SIG-M5 (cell line): ENCODE data around the gene SP2.
"Not testable (repeated sequence)": the region's sequence is repeated elsewhere in the genome, so short reads cannot be mapped to it uniquely, and the experiment has no call there.

Experiments used
- DNase-seq: peaks from one replicate; lab custom pipeline; 2025; lab: John Stamatoyannopoulos, UW

Gene SP2

GRCh38 chr17:47918991-47919390 is 23.0 kb downstream of the SP2 start:
- DNase-seq: no peak

- not testable (repeated sequence) for DNase-seq
Observed at GRCh38 chr17:47919889-47920288, 23.9 kb downstream of the SP2 start.

- DNase-seq: no peak
Observed at GRCh38 chr17:47924785-47925677, 29.0 kb downstream of the SP2 start.

GRCh38 chr17:47925678-47925988 is 29.6 kb downstream of the SP2 start:
- DNase-seq: no peak

- DNase-seq: no peak
Observed at GRCh38 chr17:47927821-47928400, 31.9 kb downstream of the SP2 start.

GRCh38 chr17:47928415-47928814 is 32.4 kb downstream of the SP2 start:
- DNase-seq: no peak

- no peak for DNase-seq
Observed at GRCh38 chr17:47929218-47930000, 33.4 kb downstream of the SP2 start.

GRCh38 chr17:47931848-47932247 is 35.8 kb downstream of the SP2 start:
- no peak for DNase-seq

- DNase-seq: no peak
Observed at GRCh38 chr17:47934856-47935255, 38.8 kb downstream of the SP2 start.

- not testable (repeated sequence) for DNase-seq
Observed at GRCh38 chr17:47935468-47935867, 39.4 kb downstream of the SP2 start.

GRCh38 chr17:47935961-47936360 is 39.9 kb downstream of the SP2 start:
- no peak for DNase-seq

GRCh38 chr17:47937941-47938340 is 41.9 kb downstream of the SP2 start:
- DNase-seq: no peak

- peak; percentile 96 for DNase-seq
Observed at GRCh38 chr17:47941246-47942095, 45.4 kb downstream of the SP2 start, which contains the start of gene PNPO. Gene PNPO (plus strand): TSS chr17:47941571. CDS start chr17:47941676, 105 bp downstream.

- DNase-seq: no peak
Observed at GRCh38 chr17:47942096-47942510, 46.1 kb downstream of the SP2 start.

- DNase-seq: no peak
Observed at GRCh38 chr17:47942568-47942967, 46.5 kb downstream of the SP2 start.

- DNase-seq: no peak
Observed at GRCh38 chr17:47945080-47945479, 49.0 kb downstream of the SP2 start.

GRCh38 chr17:47945529-47946508 is 49.8 kb downstream of the SP2 start:
- no peak for DNase-seq

GRCh38 chr17:47946516-47946915 is 50.5 kb downstream of the SP2 start:
- DNase-seq: no peak

- DNase-seq: no peak
Observed at GRCh38 chr17:47946929-47947397, 50.9 kb downstream of the SP2 start.

GRCh38 chr17:47948706-47949196 is 52.7 kb downstream of the SP2 start:
- DNase-seq: no peak
